BLaER1 treated with 17β-estradiol and CSF1 and Interleukin-3, amounts not matched to agents 10 nM and 100 nM (cell line): ENCODE measurements around the gene SLC9A8.

ENCODE experiments used
- H3K27ac ChIP-seq, 11 experiments: shearing (Covaris generic); formaldehyde crosslinking; 2 replicates each; pipeline ENCODE4 v1.8.1; 2022
- H3K27me3 ChIP-seq, 11 experiments: shearing (Covaris generic); formaldehyde crosslinking; 2 replicates each; pipeline ENCODE4 v1.8.1; 2022
- H3K36me3 ChIP-seq, 11 experiments: shearing (Covaris generic); formaldehyde crosslinking; 2 replicates each; pipeline ENCODE4 v1.8.1; 2022
- H3K4me1 ChIP-seq, 10 experiments: shearing (Covaris generic); formaldehyde crosslinking; 2 replicates each; pipeline ENCODE4 v1.8.1; 2022
- H3K4me2 ChIP-seq, 11 experiments: shearing (Covaris generic); formaldehyde crosslinking; 2 replicates each; pipeline ENCODE4 v1.8.1; 2022
- H3K4me3 ChIP-seq, 10 experiments: shearing (Covaris generic); formaldehyde crosslinking; 2 replicates each; pipeline ENCODE4 v1.8.1; 2022
- H3K9ac ChIP-seq, 11 experiments: shearing (Covaris generic); formaldehyde crosslinking; 2 replicates each; pipeline ENCODE4 v1.8.1; 2022
- H3K9me3 ChIP-seq, 11 experiments: shearing (Covaris generic); formaldehyde crosslinking; replicated peaks in 1 of 11; 2 replicates each; pipeline ENCODE4 v1.8.1; 2022
- H4K20me1 ChIP-seq, 11 experiments: shearing (Covaris generic); formaldehyde crosslinking; 2 replicates each; pipeline ENCODE4 v1.8.1; 2022
- Cebpa-rat ChIP-seq, 11 experiments: shearing (Covaris generic); IDR thresholded peaks; 2 replicates each; pipeline ENCODE4 v1.8.1; 2022

Gene SLC9A8

DNA sequence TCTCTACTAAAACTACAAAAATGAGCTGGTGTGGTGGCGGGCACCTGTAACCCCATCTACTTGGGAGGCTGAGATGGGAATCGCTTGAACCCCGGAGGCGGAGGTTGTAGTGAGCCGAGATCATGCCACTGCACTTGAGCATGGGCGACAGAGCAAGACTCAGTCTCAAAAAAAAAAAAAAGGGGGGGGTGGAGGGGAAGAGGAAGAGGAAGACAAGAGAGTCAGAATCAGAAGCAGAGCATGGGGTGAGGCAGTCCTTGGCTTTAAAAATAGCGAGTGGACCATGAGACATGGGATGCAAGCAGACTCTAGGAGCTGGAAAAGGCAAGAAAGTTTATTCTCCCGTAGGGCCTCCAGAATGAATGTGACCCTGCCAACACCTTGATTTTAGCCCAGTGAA is 3.9 kb upstream of the SLC9A8 start:
- peak overlapping the region in 7 of 11 experiments; percentile 5 to 41 (median 22); a peak in 8 of 22 replicates for H3K4me2 ChIP-seq
- H3K9me3 ChIP-seq: peaks cover 0 to under 1% (median 0%) of the 10 kb centered on the region in 11 experiments; a peak in 1 of 22 replicates
- H3K4me1 ChIP-seq: peaks cover 4 to 29% (median 26%) of the 10 kb centered on the region in 10 experiments
- H3K27ac ChIP-seq: no peak overlapping the region
- peaks cover 0 to 65% (median 0%) of the 10 kb centered on the region in 11 experiments; a peak in 7 of 22 replicates for H3K27me3 ChIP-seq
- no peak overlapping the region for H3K4me3 ChIP-seq
- H4K20me1 ChIP-seq: peaks cover 0 to 5% (median 0%) of the 10 kb centered on the region in 11 experiments; a peak in 2 of 22 replicates
- H3K9ac ChIP-seq: no peak overlapping the region
- H3K36me3 ChIP-seq: no peaks in the 10 kb centered on the region
- no peak for TF ChIP-seq Cebpa-rat (IDR thresholded peaks at IDR 0.05)

DNA sequence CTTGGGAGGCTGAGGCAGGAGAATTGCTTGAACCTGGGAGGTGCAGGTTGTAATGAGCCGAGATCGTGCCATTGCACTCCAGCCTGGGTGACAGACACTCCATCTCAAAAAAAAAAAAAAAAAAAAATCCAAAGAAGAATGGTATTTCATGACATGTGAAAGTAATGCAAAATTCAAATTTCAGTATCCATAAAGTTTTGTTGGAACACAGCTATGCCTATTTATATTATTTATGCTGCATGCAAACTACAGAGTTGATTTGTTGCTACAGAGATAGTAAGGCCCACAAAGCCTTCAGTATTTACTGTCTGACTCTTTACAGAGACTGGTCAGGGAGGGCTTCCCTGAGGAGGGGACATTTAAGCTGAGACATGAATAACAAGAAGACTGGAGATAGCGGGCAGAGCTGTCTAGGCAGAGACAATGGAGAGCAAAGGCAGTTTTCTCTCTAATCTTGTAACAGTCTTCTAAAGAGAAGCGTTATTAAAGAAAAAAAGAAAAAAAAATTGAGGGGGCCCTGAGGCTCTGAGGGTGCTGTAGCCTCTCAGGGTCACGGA is 2.7 kb upstream of the SLC9A8 start:
- H3K9ac ChIP-seq: no peak overlapping the region
- no peaks in the 10 kb centered on the region for H3K9me3 ChIP-seq
- peaks cover 0 to 54% (median 0%) of the 10 kb centered on the region in 11 experiments; a peak in 6 of 22 replicates for H3K27me3 ChIP-seq
- no peak overlapping the region for H3K27ac ChIP-seq
- TF ChIP-seq Cebpa-rat (IDR thresholded peaks at IDR 0.05): no peak
- H3K4me2 ChIP-seq: no peak overlapping the region
- no peaks in the 10 kb centered on the region for H4K20me1 ChIP-seq
- peaks cover under 1 to 5% (median 2%) of the 10 kb centered on the region in 11 experiments; a peak in 17 of 22 replicates for H3K36me3 ChIP-seq
- no peak overlapping the region for H3K4me3 ChIP-seq
- peaks cover 12 to 37% (median 31%) of the 10 kb centered on the region in 10 experiments for H3K4me1 ChIP-seq

DNA sequence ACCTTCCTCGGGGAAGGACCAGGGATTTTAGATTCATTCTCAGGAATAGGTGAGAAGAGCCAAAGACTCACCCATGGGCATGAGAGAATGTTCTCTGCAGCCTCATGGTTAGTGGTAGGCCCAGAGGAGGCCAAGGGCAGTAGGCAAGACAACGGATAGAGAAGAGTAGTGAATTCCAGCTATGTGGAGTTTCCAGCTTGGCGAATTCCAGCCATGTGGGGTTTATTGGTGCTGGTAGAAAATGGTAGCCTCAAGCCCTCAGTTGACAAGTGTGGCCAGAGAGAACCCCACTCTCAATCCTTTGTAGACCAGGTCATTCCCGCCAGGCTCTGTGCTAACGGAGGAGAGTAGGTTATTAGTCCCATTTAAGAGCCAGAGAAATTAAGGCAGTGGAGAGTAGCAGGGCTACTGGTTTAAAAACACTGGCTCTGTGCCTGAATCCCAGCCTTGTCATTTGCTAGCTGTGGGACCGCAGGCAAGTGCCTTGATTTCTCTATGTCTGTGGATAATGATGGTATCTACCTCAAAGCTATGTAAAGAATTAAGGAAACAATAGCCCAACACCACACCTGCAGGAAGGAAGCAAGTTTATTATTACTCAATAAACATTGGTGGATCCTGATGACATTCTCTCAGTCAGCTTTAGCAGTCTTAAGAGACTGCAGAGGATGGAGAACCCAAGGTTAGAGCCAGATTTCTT is 2.0 kb upstream of the SLC9A8 start:
- Histone ChIP-seq H3K27me3 (peaks cover 0 to 46% (median 0%) of the 10 kb centered on the region in 11 experiments; a peak in 6 of 22 replicates), H3K4me2 (peak overlapping the region in 4 of 11 experiments; percentile 9 to 45 (median 16); a peak in 5 of 22 replicates), H3K4me3 (no peak overlapping the region), H4K20me1 (no peaks in the 10 kb centered on the region), H3K36me3 (peaks cover 8 to 13% (median 10%) of the 10 kb centered on the region in 11 experiments), H3K4me1 (peaks cover 12 to 37% (median 31%) of the 10 kb centered on the region in 10 experiments), H3K9ac (no peak overlapping the region), H3K27ac (peak overlapping the region in 1 of 11 experiments; percentile 17; a peak in 1 of 22 replicates), H3K9me3 (no peaks in the 10 kb centered on the region)
- no peak for TF ChIP-seq Cebpa-rat (IDR thresholded peaks at IDR 0.05)

DNA sequence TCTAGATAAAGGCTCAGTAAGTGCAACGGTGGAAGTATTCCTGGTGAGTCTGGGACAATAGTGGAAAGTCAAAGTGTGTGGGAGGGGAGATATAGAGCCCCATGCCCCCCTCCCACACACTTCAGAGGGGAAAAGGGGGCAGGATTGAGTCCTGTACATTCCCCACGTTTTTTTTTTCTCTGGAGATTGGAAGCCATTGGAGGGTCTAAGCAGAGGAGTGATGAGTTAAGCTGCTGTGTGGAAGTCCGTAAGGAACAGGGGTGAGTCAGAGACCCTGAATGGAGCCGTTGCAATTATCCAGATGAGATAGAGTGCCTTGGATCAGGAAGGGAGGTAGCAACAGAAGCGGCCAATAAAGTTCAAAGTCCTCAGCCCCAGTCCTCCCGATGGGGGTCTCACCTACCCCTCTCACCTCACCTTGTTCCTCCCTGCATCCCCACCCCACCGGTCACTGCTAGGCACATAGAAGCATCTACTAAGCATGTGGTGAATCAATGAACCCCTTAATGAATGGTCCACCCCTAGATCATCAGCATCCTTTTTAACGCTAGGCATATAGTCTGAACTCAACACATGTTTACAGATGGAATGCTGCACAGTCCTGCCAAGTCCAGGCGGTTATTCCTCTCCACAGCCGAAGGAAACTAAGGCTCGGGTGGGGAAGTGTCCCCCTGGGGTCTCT is 662 bp upstream of the SLC9A8 start:
- Histone ChIP-seq H3K27ac (peak overlapping the region; percentile 83 to 94 (median 87); a peak in 21 of 22 replicates), H3K9ac (peak overlapping the region in 10 of 11 experiments; percentile 75 to 92 (median 88); a peak in 20 of 22 replicates), H3K36me3 (peaks cover 21 to 26% (median 23%) of the 10 kb centered on the region in 11 experiments), H3K4me2 (peak overlapping the region; percentile 55 to 96 (median 70)), H3K4me1 (peaks cover 12 to 37% (median 31%) of the 10 kb centered on the region in 10 experiments), H3K9me3 (no peaks in the 10 kb centered on the region), H3K27me3 (peaks cover 0 to 35% (median 0%) of the 10 kb centered on the region in 11 experiments; a peak in 6 of 22 replicates), H4K20me1 (no peaks in the 10 kb centered on the region), H3K4me3 (peak overlapping the region; percentile 68 to 83 (median 78))
- no peak for TF ChIP-seq Cebpa-rat (IDR thresholded peaks at IDR 0.05)

DNA sequence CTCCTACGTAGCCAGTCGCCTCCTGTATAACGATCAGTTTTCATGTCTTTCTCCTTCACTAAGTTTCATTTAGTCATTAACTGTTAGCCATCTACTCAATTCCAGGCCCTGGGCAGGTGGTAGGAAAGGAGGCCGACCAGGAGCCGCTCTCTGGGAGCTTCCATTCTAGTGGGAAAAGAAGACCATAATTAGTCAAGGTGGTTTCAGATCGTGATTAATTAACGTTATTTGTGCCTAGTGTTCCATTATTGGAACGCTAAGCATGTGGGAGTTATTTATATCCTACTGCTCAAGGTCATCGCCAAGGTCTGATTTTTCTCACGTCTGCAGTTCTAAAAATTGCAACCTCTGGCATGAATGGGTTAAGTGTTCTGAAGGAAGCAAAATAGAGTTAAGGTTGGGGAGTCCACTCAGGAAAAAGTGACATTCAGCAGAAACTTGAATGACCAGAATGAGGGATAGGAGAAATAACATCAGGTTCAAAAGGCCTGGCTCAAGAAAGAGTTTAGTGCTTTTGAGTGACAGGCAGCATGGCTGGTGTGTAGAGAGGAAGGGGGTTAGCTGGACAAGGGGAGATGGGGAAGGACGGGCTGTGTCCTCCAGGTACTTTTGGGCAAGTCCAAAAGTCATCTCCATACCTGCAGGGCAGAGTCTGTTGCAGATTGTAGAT is 812 bp downstream of the SLC9A8 start:
- peak overlapping the region; percentile 68 to 83 (median 78) for H3K4me3 ChIP-seq
- TF ChIP-seq Cebpa-rat (IDR thresholded peaks at IDR 0.05): no peak
- no peaks in the 10 kb centered on the region for H3K9me3 ChIP-seq
- H3K4me1 ChIP-seq: peaks cover 15 to 37% (median 31%) of the 10 kb centered on the region in 10 experiments
- peak overlapping the region; percentile 75 to 92 (median 89) for H3K9ac ChIP-seq
- H3K27ac ChIP-seq: peak overlapping the region; percentile 83 to 94 (median 87)
- peaks cover 0 to 23% (median 0%) of the 10 kb centered on the region in 11 experiments; a peak in 4 of 22 replicates for H3K27me3 ChIP-seq
- peak overlapping the region; percentile 92 to 96 (median 94) for H3K4me2 ChIP-seq
- H3K36me3 ChIP-seq: peaks cover 27 to 41% (median 34%) of the 10 kb centered on the region in 11 experiments
- no peaks in the 10 kb centered on the region for H4K20me1 ChIP-seq

DNA sequence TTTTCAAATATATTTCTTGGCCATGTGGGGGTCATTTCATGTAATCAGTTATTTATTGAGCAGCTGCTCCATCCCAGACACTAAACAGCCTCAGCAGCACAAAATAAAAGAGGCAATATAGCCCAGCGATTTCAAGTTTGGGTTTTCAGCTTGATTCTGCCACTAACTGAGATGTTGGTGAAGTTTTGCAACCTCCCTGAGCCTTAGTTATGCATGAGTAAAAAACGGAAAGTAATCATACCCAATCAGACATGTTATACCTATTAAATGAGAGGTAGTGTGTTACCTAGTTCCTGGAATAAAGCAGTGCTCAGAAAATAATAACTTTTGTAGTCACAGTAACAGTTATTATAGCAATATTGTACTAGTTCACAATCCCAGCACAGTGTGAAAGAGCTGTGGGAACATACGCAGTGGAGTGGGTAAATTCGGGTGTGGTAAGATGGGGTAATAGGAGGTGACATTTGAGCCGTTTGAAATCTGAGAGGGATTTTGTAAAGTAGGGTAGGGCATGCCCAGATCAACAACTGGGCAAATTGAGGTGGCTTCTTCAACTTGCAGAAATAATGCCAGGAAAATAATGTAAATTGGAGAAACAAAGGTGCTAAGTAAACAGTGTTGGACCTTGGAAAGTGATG is 1.5 kb downstream of the SLC9A8 start:
- no peaks in the 10 kb centered on the region for H4K20me1 ChIP-seq
- peaks cover 30 to 48% (median 41%) of the 10 kb centered on the region in 11 experiments for H3K36me3 ChIP-seq
- H3K9me3 ChIP-seq: peaks cover 0 to 1% (median under 1%) of the 10 kb centered on the region in 11 experiments; a peak in 7 of 22 replicates
- no peak for TF ChIP-seq Cebpa-rat (IDR thresholded peaks at IDR 0.05)
- H3K27ac ChIP-seq: peak overlapping the region in 5 of 11 experiments; percentile 86 to 91 (median 87); a peak in 7 of 22 replicates
- H3K9ac ChIP-seq: peak overlapping the region in 8 of 11 experiments; percentile 85 to 92 (median 90); a peak in 13 of 22 replicates
- H3K27me3 ChIP-seq: peaks cover 0 to 16% (median 0%) of the 10 kb centered on the region in 11 experiments; a peak in 4 of 22 replicates
- H3K4me3 ChIP-seq: peak overlapping the region; percentile 68 to 83 (median 78); a peak in 14 of 20 replicates
- H3K4me2 ChIP-seq: peak overlapping the region; percentile 92 to 96 (median 94)
- peaks cover 15 to 31% (median 25%) of the 10 kb centered on the region in 10 experiments for H3K4me1 ChIP-seq

DNA sequence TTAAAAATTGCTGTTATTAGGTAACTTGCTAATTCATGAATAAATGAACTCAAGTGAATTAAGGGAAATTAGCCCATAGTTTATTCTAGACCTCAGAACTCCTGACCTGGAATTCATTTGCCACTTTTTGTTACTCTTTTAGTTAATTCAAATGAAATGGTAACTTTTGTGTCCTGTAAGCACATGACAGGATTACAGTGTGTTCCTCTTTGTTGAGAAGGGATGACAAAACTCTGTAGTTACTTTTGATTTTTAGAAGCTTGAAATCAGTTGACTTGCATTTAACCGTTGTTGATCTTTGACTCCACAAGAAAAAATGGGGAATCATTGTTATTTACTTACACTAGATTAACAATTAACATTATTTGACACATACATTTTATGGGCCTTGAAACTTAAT is 6.2 kb downstream of the SLC9A8 start:
- Histone ChIP-seq H3K27ac (no peak overlapping the region), H3K4me3 (no peak overlapping the region), H3K36me3 (peaks cover 62 to 94% (median 84%) of the 10 kb centered on the region in 11 experiments), H4K20me1 (no peaks in the 10 kb centered on the region; a peak in 1 of 22 replicates), H3K27me3 (no peaks in the 10 kb centered on the region), H3K9me3 (peaks cover 0 to 11% (median 8%) of the 10 kb centered on the region in 11 experiments; a peak in 17 of 22 replicates), H3K4me2 (peak overlapping the region in 1 of 11 experiments; percentile 38; a peak in 1 of 22 replicates), H3K9ac (no peak overlapping the region), H3K4me1 (peaks cover 4 to 33% (median 12%) of the 10 kb centered on the region in 10 experiments)
- no peak for TF ChIP-seq Cebpa-rat (IDR thresholded peaks at IDR 0.05)
